HL-60/S4 treated with phorbol 12-myristate 13-acetate at 8.2 ng/mL for 4 days and 3 days (cell line): ENCODE results near the gene TUBB8B.
"Not testable (repeated sequence)": the region's sequence is repeated elsewhere in the genome, so short reads cannot be mapped to it uniquely, and the experiment has no call there.

Experiments
- in situ Hi-C: fragments of 300-500 bp; cut with MboI; formaldehyde crosslinking; loops from 2 replicates; pipeline ENCODE4 v1.15.0; 2022; ENCODE audit warnings: low sequenced_read_pairs

Gene TUBB8B

DNA sequence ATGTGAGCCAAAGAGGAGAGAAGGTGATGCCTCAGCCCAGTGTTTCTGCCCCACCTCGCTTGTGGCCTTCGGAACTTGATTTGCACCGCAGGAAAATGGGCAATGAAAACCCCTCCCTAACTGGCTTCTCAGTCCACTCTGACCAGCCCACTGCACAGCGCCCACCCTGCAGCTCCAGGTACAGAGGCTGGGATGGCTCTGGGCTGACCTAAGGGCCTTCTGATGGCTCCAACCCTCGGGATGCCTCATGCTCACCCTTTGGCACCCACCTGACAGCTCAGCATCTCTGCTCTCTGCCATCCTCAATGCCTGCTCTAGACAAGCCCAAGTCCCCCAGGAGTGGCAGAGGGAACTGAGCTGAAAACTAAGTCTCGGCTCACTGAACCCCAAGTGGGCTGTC, 36.2 kb downstream of the TUBB8B start:
- in situ Hi-C loops, result not testable (repeated sequence)

DNA sequence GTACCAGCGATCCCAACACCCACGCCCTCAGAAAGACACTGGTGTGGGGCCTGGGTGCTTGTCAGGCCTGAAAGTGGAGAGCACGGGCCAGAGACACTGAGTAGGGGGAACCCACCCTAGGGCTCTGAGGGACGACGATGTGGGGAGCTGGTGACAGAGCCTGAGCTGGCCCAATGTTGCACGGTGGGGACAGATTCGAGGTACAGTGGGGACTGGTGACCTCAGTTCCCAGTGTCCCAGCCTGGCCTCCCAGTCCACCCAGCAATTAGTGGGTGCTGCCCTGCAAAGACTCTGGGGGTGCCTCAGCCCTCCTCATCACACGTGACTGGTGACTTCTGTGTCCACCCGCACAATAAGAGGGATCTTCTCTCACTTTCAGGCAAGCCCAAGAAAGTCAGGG, 36.6 kb downstream of the TUBB8B start:
- in situ Hi-C loops, result not testable (repeated sequence)

GRCh38 chr18:11383-12274, 37.8 kb downstream of the TUBB8B start:
- in situ Hi-C loops, result not testable (repeated sequence)

GRCh38 chr18:10624-11184, 38.7 kb downstream of the TUBB8B start:
- in situ Hi-C loops, result not testable (repeated sequence)

- in situ Hi-C loops, result not testable (repeated sequence)
Observed at GRCh38 chr18:9937-10336, 39.5 kb downstream of the TUBB8B start.
